Transverse colon (tissue), 4 donors: ENCODE data around the gene CINP. TPM values are rescaled to one million over a fixed set of nuclear protein-coding genes. Genes with fewer than 3 reads are reported as not detected.
A peak's percentile ranks its signal among the peaks of the same experiment; 100 is the strongest.

Experiments used
- DNase-seq: peaks from one replicate; pipeline ENCODE4 v3.0.0-alpha.2; 2019
- H3K27ac ChIP-seq, 4 donors: fragments of 200-600 bp; sonication (generic); 2 replicates each; pipeline ENCODE4 v1.5.1; 2016 to 2018; ENCODE audit warnings: inconsistent platforms in 4 of 4
- H3K27me3 ChIP-seq: fragments of 200-600 bp; sonication (generic); 2 replicates; pipeline ENCODE4 v1.5.1; 2017; ENCODE audit warnings: inconsistent platforms
- H3K36me3 ChIP-seq, 4 donors: fragments of 200-600 bp; sonication (generic); 2 replicates each; pipeline ENCODE4 v1.5.1; 2017 to 2019; ENCODE audit warnings: inconsistent platforms in 4 of 4
- H3K4me1 ChIP-seq, 4 donors: fragments of 200-600 bp; sonication (generic); 2 replicates each; pipeline ENCODE4 v1.5.1; 2017 to 2020; ENCODE audit warnings: inconsistent platforms in 4 of 4
- H3K4me3 ChIP-seq, 4 donors: fragments of 200-600 bp; sonication (generic); 1 replicate in 1 of 4; 2 replicates in 3 of 4; pipeline versions ENCODE4 v1.5.1 to v1.6.1; 2017 to 2019; ENCODE audit warnings: inconsistent platforms in 4 of 4
- H3K9me3 ChIP-seq, 2 donors: fragments of 200-600 bp; sonication (generic); 2 replicates each; pipeline ENCODE4 v1.5.1; 2017 to 2019; ENCODE audit warnings: inconsistent platforms in 2 of 2
- EP300 ChIP-seq: sonication (generic); formaldehyde crosslinking; IDR thresholded peaks from one replicate; pipeline ENCODE4 v1.6.1; 2017; ENCODE audit warnings: antibody characterized with exemption, low read depth
- POLR2A ChIP-seq: fragments of 450-650 bp; IDR thresholded peaks from one replicate; pipeline ENCODE4 v1.6.1; 2016; ENCODE audit warnings: antibody characterized with exemption, mild to moderate bottlenecking, moderate library complexity
- POLR2AphosphoS5 ChIP-seq, 3 donors: sonication (generic); formaldehyde crosslinking; IDR thresholded peaks; one replicate each; pipeline ENCODE4 v1.6.1; 2016; ENCODE audit warnings: antibody characterized with exemption in 3 of 3
- WGBS, 2 donors: methylation state at CpG; one replicate each; pipeline ENCODE4 v1.1.5; 2018; ENCODE audit warnings: low coverage in 1 of 2; 5-methylcytosine and 5-hydroxymethylcytosine counted together
- in situ Hi-C, 4 donors: fragments of 200-750 bp; cut with MboI; loops; one replicate each; pipeline versions ENCODE4 v1.15.0 to v1.15.1; 2017; ENCODE audit warnings: low sequenced_read_pairs in 3 of 4, low pct_ligation_motif_present in 1 of 4, low pct_unique_long_range_greater_than_20kb in 1 of 4
- intact Hi-C: fragments of 100-400 bp; cut with DNase I; formaldehyde crosslinking; loops from one replicate; pipeline ENCODE4 v1.15.1; 2023; ENCODE audit warnings: low total_unique reads
- total RNA-seq, 4 donors: library from RNA; depleted of rRNA; stranded (reverse); fragments of >200 nt; gene quantifications; one replicate each; pipeline ENCODE4 v1.1.0, GENCODE V29; 2016
- TF ChIP-seq, protein P1 (sequence below), 5 experiments: fragments of 200-600 bp in 3 of 5; fragments of 450-650 bp in 2 of 5; sonication (generic) in 3 of 5; IDR thresholded peaks; 1 replicate in 2 of 5; 2 replicates in 3 of 5; pipeline ENCODE4 v1.5.1; 2016 to 2017; ENCODE audit warnings: antibody characterized with exemption in 5 of 5, inconsistent platforms in 3 of 5, mild to moderate bottlenecking in 2 of 5, moderate library complexity in 1 of 5

The CINP gene
- total RNA-seq, 4 donors from 2014 or later, result 10.5 to 32.0 (median 19.0) TPM

DNA sequence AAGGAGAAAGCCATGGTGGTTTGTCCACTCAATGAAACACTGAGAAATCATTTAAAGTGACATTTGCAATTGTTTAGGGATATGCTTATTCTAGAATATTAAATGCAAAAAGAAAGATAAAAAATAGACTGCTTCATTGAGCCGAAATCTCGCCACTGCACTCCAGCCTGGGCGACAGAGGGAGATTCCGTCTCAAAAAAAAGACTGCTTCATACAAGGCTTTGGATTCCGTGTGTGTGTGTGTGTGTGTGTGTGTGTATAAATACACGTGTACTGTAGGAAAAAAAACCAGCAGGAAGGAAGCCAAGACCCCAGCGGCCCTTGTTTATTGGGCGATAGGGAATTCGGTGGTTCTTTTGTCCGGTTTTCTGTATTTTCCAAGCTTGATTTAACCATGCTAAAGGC is 46.4 kb downstream of the CINP start:
- H3K4me3 ChIP-seq, result peak overlapping the region in 3 of 4 donors; percentile 38 to 63 (median 42)
- whole genome bisulfite sequencing, 2 donors, result 1 to 6% methylated on average over 6 to 10 of the region's 10 CpGs
- no peak for TF ChIP-seq EP300
- no peak for TF ChIP-seq POLR2AphosphoS5 (IDR thresholded peaks at IDR 0.05)
- TF ChIP-seq, protein P1, sequence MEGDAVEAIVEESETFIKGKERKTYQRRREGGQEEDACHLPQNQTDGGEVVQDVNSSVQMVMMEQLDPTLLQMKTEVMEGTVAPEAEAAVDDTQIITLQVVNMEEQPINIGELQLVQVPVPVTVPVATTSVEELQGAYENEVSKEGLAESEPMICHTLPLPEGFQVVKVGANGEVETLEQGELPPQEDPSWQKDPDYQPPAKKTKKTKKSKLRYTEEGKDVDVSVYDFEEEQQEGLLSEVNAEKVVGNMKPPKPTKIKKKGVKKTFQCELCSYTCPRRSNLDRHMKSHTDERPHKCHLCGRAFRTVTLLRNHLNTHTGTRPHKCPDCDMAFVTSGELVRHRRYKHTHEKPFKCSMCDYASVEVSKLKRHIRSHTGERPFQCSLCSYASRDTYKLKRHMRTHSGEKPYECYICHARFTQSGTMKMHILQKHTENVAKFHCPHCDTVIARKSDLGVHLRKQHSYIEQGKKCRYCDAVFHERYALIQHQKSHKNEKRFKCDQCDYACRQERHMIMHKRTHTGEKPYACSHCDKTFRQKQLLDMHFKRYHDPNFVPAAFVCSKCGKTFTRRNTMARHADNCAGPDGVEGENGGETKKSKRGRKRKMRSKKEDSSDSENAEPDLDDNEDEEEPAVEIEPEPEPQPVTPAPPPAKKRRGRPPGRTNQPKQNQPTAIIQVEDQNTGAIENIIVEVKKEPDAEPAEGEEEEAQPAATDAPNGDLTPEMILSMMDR (IDR thresholded peaks at IDR 0.05), result no peak
- no peak for TF ChIP-seq POLR2A
- peak overlapping the region; percentile 91 to 97 (median 92) for H3K27ac ChIP-seq
- peak; percentile 39 for DNase-seq
- peaks cover 12 to 55% (median 40%) of the 10 kb centered on the region in 4 donors for H3K4me1 ChIP-seq
- intact Hi-C loops, result loop anchor here (5.0 kb wide), 1 partner anchor 269 kb away; no protein-coding TSS in a partner anchor
- H3K36me3 ChIP-seq, result no peaks in the 10 kb centered on the region
- in situ Hi-C loops, result loop anchor here in 1 of 4 donors (10.0 to 25.0 kb wide), 4 partner anchors 82 to 604 kb away; partner anchors contain the start of gene DYNC1H1
- H3K9me3 ChIP-seq, result no peaks in the 10 kb centered on the region
- no peaks in the 10 kb centered on the region for H3K27me3 ChIP-seq

DNA sequence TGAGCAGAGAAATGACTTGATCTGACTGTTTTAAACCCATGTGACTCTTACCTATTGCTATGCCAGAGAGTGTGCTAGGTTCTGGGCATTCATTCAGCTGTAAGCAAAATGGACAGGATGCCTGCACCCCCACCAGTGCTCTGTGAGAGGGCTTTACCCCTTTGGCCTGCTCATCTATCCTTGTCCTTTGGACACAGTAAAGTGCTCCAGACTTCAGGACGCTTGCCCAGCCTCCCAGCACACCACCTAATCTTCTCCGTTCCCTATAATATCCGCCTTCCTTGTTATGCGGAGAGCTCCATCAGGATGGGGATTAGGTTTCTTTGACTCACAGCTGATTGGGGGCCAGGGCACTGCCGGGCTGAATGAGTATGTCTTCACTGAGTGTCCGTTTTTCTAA is 47.6 kb downstream of the CINP start:
- H3K27me3 ChIP-seq, result no peaks in the 10 kb centered on the region
- intact Hi-C loops (loop anchor here (2.0 to 5.0 kb wide), 2 partner anchors 80 to 268 kb away; no protein-coding TSS in a partner anchor), in situ Hi-C loops (loop anchor here in 1 of 4 donors (10.0 to 25.0 kb wide), 4 partner anchors 80 to 603 kb away; partner anchors contain the start of gene DYNC1H1)
- 82 to 89% methylated on average over 5 to 6 of the region's 6 CpGs for WGBS, 2 donors
- peaks cover 4 to 43% (median 28%) of the 10 kb centered on the region in 4 donors for H3K4me1 ChIP-seq
- no peak for DNase-seq
- no peaks in the 10 kb centered on the region for H3K9me3 ChIP-seq
- no peak overlapping the region for H3K4me3 ChIP-seq
- no peak for TF ChIP-seq EP300
- TF ChIP-seq, protein P1 (IDR thresholded peaks at IDR 0.05), result no peak
- TF ChIP-seq POLR2AphosphoS5 (IDR thresholded peaks at IDR 0.05), result no peak
- TF ChIP-seq POLR2A, result no peak
- no peaks in the 10 kb centered on the region for H3K36me3 ChIP-seq
- H3K27ac ChIP-seq, result no peak overlapping the region

DNA sequence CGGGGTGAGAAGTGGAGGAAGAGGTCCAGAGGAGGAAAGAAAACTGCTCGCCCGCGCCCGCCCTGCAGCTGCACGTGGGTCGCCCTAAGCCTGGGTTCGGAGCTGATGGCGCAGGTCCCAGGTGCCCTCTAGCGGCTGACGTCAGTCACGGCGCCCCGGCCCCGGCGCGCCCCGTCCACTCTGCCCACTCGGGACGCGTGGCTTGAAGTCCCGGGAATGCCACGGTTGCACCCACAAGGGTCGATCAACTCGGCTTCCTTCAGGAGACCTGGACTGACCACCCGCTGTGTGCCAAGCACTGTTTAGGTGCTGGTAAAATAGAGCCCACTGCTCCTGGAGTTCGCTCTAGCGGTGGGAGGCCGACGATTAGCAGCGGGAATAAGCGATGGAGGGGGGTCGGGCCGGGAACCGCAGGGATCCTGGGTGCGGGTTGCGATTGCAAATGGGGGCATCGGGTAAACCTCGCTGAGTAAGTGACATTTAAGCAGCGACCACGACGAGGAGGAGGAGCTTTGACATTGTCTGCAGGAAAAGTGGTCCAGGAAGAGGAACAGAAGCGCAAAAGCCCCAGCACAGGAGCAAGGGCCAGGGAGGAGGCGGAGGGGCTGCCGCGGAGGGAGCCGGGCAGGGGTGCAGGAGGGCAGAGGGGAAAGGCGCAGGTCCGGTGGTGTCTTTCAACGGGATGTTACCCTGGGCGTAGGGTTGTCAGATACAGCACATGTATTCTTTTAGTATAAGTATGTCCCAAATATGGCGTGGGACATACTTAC is 48.3 kb downstream of the CINP start:
- H3K9me3 ChIP-seq, result no peaks in the 10 kb centered on the region
- no peaks in the 10 kb centered on the region for H3K27me3 ChIP-seq
- H3K4me3 ChIP-seq, result peak overlapping the region in 3 of 4 donors; percentile 32 to 49 (median 35)
- peak overlapping the region; percentile 20 to 69 (median 46) for H3K27ac ChIP-seq
- TF ChIP-seq, protein P1 (IDR thresholded peaks at IDR 0.05), result peak; percentile 93 to 97 (median 96)
- TF ChIP-seq POLR2AphosphoS5 (IDR thresholded peaks at IDR 0.05) (peak in 1 of 3 donors; percentile 33), POLR2A (no peak), EP300 (no peak)
- peak; percentile 89 for DNase-seq
- peaks cover 4 to 43% (median 27%) of the 10 kb centered on the region in 4 donors for H3K4me1 ChIP-seq
- in situ Hi-C loops, result loop anchor here in 2 of 4 donors (5.0 to 25.0 kb wide), 5 partner anchors 77 to 602 kb away; partner anchors contain the start of gene DYNC1H1 (in 1 of the 2)
- 10 to 19% methylated on average over 20 to 42 of the region's 52 CpGs for whole genome bisulfite sequencing, 2 donors
- intact Hi-C loops, result loop anchor here (2.0 to 5.0 kb wide), 2 partner anchors 80 to 267 kb away; no protein-coding TSS in a partner anchor
- no peaks in the 10 kb centered on the region for H3K36me3 ChIP-seq
